Ishikawa (cell line): Measurements from ENCODE around the gene OR8D4.

Experiments
- CEBPB ChIP-seq: IDR thresholded peaks from 2 replicates; pipeline ENCODE4 v1.6.1; 2012
- CREB1 ChIP-seq: IDR thresholded peaks from 2 replicates; pipeline ENCODE4 v1.6.1; 2012; ENCODE audit warnings: low read depth
- EGR1 ChIP-seq: IDR thresholded peaks from 2 replicates; pipeline ENCODE4 v1.6.1; 2012
- EP300 ChIP-seq: IDR thresholded peaks from 2 replicates; pipeline ENCODE4 v1.6.1; 2012; ENCODE audit warnings: borderline replicate concordance
- FOXM1 ChIP-seq: IDR thresholded peaks from 2 replicates; pipeline ENCODE4 v1.6.1; 2012; ENCODE audit warnings: low read depth, borderline replicate concordance
- NFIC ChIP-seq: IDR thresholded peaks from 2 replicates; pipeline ENCODE4 v1.6.1; 2012
- RAD21 ChIP-seq: IDR thresholded peaks from 2 replicates; pipeline ENCODE4 v1.6.1; 2012; ENCODE audit warnings: low read depth
- REST ChIP-seq: IDR thresholded peaks from 2 replicates; pipeline ENCODE4 v1.6.1; 2012; ENCODE audit warnings: low read depth, mild to moderate bottlenecking
- TAF1 ChIP-seq: IDR thresholded peaks from 2 replicates; pipeline ENCODE4 v1.6.1; 2012; ENCODE audit warnings: low read depth, mild to moderate bottlenecking
- TCF12 ChIP-seq: IDR thresholded peaks from 2 replicates; pipeline ENCODE4 v1.6.1; 2012; ENCODE audit warnings: low read depth
- TEAD4 ChIP-seq: IDR thresholded peaks from 2 replicates; pipeline ENCODE4 v1.6.1; 2012
- YY1 ChIP-seq: IDR thresholded peaks from 2 replicates; pipeline ENCODE4 v1.6.1; 2012; ENCODE audit warnings: low read depth
- ZBTB7A ChIP-seq: IDR thresholded peaks from 2 replicates; pipeline ENCODE4 v1.6.1; 2012; ENCODE audit warnings: low read depth
- TF ChIP-seq, protein P1 (sequence below): IDR thresholded peaks from 2 replicates; pipeline ENCODE4 v1.6.1; 2012
- TF ChIP-seq, protein P2 (sequence below): IDR thresholded peaks from 2 replicates; pipeline ENCODE4 v1.6.1; 2012

The OR8D4 gene

GRCh38 chr11:123942413-123942812, 40.4 kb downstream of the OR8D4 start:
- TF ChIP-seq FOXM1: no peak
- TF ChIP-seq YY1: no peak
- TF ChIP-seq CREB1: no peak
- TF ChIP-seq, protein P1, sequence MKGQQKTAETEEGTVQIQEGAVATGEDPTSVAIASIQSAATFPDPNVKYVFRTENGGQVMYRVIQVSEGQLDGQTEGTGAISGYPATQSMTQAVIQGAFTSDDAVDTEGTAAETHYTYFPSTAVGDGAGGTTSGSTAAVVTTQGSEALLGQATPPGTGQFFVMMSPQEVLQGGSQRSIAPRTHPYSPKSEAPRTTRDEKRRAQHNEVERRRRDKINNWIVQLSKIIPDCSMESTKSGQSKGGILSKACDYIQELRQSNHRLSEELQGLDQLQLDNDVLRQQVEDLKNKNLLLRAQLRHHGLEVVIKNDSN: no peak
- no peak for TF ChIP-seq TAF1
- TF ChIP-seq REST: no peak
- no peak for TF ChIP-seq RAD21
- TF ChIP-seq CEBPB: no peak
- no peak for TF ChIP-seq EGR1
- no peak for TF ChIP-seq TCF12
- TF ChIP-seq ZBTB7A: no peak
- no peak for TF ChIP-seq NFIC
- no peak for TF ChIP-seq EP300
- no peak for TF ChIP-seq TEAD4

GRCh38 chr11:123943738-123944137, 41.8 kb downstream of the OR8D4 start, which contains the start of gene OR6T1:
OR6T1 (minus strand) TSS chr11:123943838; CDS start chr11:123943838, 0 bp downstream.
- no peak for TF ChIP-seq FOXM1
- no peak for TF ChIP-seq TAF1
- TF ChIP-seq REST: no peak
- no peak for TF ChIP-seq CREB1
- no peak for TF ChIP-seq YY1
- TF ChIP-seq RAD21: no peak
- no peak for TF ChIP-seq TEAD4
- no peak for TF ChIP-seq NFIC
- no peak for TF ChIP-seq EP300
- no peak for TF ChIP-seq TCF12
- TF ChIP-seq ZBTB7A: no peak
- TF ChIP-seq, protein P1: no peak
- no peak for TF ChIP-seq EGR1
- TF ChIP-seq, protein P2, sequence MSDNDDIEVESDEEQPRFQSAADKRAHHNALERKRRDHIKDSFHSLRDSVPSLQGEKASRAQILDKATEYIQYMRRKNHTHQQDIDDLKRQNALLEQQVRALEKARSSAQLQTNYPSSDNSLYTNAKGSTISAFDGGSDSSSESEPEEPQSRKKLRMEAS: no peak
- TF ChIP-seq CEBPB: no peak

DNA sequence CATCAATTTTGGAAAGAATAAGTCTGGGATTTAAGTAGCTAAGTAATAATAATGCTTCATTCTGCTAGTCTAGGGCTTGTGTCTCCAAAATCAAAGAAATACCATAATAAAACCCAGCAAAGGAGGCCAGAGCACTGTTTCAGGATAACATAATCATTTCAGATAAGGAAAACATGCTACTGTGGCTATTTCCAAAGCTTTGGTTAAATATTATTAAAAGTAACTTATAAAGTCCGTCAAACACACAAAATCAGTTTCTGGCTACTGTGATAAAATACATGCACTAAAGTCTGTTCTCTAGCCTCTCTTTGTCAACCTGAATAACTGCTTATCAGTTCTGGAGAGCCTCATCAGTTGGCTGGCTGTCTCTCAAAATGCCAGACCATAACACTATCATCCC, 43.2 kb downstream of the OR8D4 start:
- no peak for TF ChIP-seq TEAD4
- no peak for TF ChIP-seq RAD21
- no peak for TF ChIP-seq NFIC
- TF ChIP-seq EP300: no peak
- TF ChIP-seq CREB1: no peak
- no peak for TF ChIP-seq YY1
- no peak for TF ChIP-seq TAF1
- no peak for TF ChIP-seq REST
- TF ChIP-seq, protein P2: no peak
- TF ChIP-seq ZBTB7A: no peak
- no peak for TF ChIP-seq TCF12

DNA sequence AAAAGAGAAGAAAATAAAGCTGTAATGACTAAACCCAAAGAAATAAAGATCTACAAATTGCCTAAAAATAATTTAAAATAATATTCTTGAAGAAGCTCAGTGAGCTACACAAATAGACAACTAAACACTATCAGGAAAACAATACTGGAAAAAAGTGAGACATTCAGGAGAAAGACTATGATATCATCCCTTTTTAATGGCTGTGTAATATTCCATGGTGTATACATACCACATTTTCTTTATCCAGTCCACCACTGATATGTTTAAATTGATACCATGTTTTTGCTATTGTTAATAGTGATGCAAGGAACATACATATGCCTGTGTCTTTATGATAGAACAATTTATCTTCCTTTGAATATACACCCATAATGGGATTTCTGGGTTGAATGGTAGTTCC, 54.8 kb downstream of the OR8D4 start:
- TF ChIP-seq RAD21: no peak
- TF ChIP-seq CREB1: no peak
- TF ChIP-seq, protein P1: no peak
- TF ChIP-seq REST: no peak
- TF ChIP-seq, protein P2: no peak
- TF ChIP-seq TAF1: no peak
- no peak for TF ChIP-seq EGR1
- no peak for TF ChIP-seq NFIC
- no peak for TF ChIP-seq YY1
- TF ChIP-seq TEAD4: no peak
- TF ChIP-seq ZBTB7A: no peak
